Tibial artery (tissue), 4 donors: ENCODE data around the gene LRFN2.

ENCODE experiments used
- DNase-seq, 2 donors: peaks; one replicate each; pipeline ENCODE4 v3.0.0-alpha.2; 2019
- H3K27ac ChIP-seq, 2 donors: fragments of 200-600 bp; sonication (generic) in 1 of 2; 1 replicate in 1 of 2; 2 replicates in 1 of 2; pipeline ENCODE4 v1.5.1; 2018 to 2019; ENCODE audit warnings: mild to moderate bottlenecking in 1 of 2
- H3K27me3 ChIP-seq, 2 donors: fragments of 200-600 bp; sonication (generic) in 1 of 2; one replicate each; pipeline versions ENCODE4 v1.5.1 to v1.6.0; 2016 to 2019
- H3K36me3 ChIP-seq, 3 donors: fragments of 200-600 bp; sonication (generic) in 2 of 3; one replicate each; pipeline ENCODE4 v1.5.1; 2016 to 2019; ENCODE audit warnings: mild to moderate bottlenecking in 2 of 3
- H3K4me1 ChIP-seq, 4 donors: fragments of 200-600 bp; sonication (generic) in 2 of 4; 1 replicate in 3 of 4; 2 replicates in 1 of 4; pipeline ENCODE4 v1.5.1; 2016 to 2019
- H3K4me3 ChIP-seq, 2 donors: fragments of 200-600 bp; sonication (generic) in 1 of 2; 1 replicate in 1 of 2; 2 replicates in 1 of 2; pipeline ENCODE4 v1.5.1; 2018 to 2019; ENCODE audit warnings: mild to moderate bottlenecking in 2 of 2
- H3K9me3 ChIP-seq, 3 donors: fragments of 200-600 bp; sonication (generic) in 1 of 3; one replicate each; pipeline ENCODE4 v1.5.1; 2016 to 2019
- intact Hi-C: fragments of 100-400 bp; cut with DNase I; formaldehyde crosslinking; loops from one replicate; pipeline ENCODE4 v1.15.0; 2023; ENCODE audit warnings: low total_unique reads
- TF ChIP-seq, protein P1 (sequence below), 2 experiments: fragments of 200-600 bp in 1 of 2; fragments of 450-650 bp in 1 of 2; IDR thresholded peaks; one replicate each; pipeline ENCODE4 v1.5.1; 2017 to 2019; ENCODE audit warnings: antibody characterized with exemption in 2 of 2, mild to moderate bottlenecking in 1 of 2, moderate library complexity in 1 of 2

Gene LRFN2

DNA sequence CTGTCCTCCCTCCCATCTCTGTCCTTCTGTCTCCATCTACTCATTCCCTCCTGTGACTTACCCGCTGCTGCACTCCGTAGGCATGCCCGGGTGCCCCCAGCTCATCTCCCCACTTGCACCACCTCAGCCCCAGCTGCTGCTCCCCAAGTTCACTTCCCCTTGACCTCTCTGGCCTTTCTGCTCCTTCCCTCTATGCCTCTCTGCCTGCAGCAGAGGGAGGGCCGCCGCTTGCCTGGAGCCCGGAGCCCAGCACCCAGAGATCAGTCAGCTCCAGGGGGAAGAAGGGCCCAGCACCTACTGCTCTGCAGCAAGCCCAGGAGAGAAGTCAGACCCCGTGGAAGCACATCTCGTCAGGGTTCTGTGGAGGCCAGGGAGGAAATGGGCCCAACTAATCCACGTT, 97.4 kb downstream of the LRFN2 start:
- no peaks in the 10 kb centered on the region for H3K9me3 ChIP-seq
- no peak overlapping the region for H3K27ac ChIP-seq
- intact Hi-C loops: no loop called here
- no peak for DNase-seq
- H3K4me1 ChIP-seq: no peaks in the 10 kb centered on the region
- no peak overlapping the region for H3K4me3 ChIP-seq
- H3K27me3 ChIP-seq: peaks cover 0 to 7% of the 10 kb centered on the region in 2 donors
- TF ChIP-seq, protein P1, sequence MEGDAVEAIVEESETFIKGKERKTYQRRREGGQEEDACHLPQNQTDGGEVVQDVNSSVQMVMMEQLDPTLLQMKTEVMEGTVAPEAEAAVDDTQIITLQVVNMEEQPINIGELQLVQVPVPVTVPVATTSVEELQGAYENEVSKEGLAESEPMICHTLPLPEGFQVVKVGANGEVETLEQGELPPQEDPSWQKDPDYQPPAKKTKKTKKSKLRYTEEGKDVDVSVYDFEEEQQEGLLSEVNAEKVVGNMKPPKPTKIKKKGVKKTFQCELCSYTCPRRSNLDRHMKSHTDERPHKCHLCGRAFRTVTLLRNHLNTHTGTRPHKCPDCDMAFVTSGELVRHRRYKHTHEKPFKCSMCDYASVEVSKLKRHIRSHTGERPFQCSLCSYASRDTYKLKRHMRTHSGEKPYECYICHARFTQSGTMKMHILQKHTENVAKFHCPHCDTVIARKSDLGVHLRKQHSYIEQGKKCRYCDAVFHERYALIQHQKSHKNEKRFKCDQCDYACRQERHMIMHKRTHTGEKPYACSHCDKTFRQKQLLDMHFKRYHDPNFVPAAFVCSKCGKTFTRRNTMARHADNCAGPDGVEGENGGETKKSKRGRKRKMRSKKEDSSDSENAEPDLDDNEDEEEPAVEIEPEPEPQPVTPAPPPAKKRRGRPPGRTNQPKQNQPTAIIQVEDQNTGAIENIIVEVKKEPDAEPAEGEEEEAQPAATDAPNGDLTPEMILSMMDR (IDR thresholded peaks at IDR 0.05): no peak
- H3K36me3 ChIP-seq: no peaks in the 10 kb centered on the region

DNA sequence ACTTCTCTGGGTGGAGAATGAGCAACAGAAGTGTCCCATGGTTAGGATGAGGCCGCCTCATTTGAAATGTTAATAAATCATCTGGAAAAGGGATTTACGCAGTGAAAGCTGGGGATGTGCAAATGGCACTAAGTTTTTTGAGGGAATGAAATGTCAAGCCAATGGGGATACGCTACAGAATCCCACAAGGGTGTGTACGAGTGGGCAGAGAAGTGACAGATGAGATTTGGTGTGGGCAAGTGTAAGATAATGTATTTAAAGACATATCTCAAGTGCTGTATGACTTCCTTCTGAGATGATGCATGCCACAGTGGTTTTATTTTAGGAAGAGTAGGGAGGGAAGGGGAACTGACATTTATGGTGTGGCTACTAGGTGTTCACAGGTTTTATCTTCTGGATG, 100.6 kb downstream of the LRFN2 start:
- H3K27me3 ChIP-seq: peaks cover 0 to 11% of the 10 kb centered on the region in 2 donors
- no peaks in the 10 kb centered on the region for H3K9me3 ChIP-seq
- DNase-seq: no peak
- intact Hi-C loops: no loop called here
- H3K4me1 ChIP-seq: no peaks in the 10 kb centered on the region
- TF ChIP-seq, protein P1 (IDR thresholded peaks at IDR 0.05): no peak
- no peak overlapping the region for H3K27ac ChIP-seq
- no peak overlapping the region for H3K4me3 ChIP-seq
- H3K36me3 ChIP-seq: no peaks in the 10 kb centered on the region

DNA sequence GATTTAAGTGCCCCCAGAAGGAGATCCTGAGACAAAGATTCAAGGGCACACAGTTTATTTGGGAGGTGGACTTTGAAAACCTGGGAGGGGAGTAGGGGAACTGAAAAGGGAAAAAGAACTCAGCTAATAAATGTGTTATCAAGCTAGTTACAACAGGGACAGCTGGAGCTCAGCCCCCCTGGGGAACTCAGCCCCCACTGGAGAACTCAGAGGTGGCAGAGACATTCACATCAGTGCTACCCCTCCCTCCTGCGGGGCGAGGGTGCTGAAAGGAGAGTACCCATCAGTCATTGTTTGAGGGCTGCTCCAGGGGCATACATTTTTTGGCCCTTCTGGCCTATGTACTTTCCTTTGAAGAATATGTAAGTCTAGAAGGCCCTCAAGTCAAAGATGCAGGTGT, 101.4 kb downstream of the LRFN2 start:
- Histone ChIP-seq H3K4me3 (no peak overlapping the region), H3K9me3 (no peaks in the 10 kb centered on the region), H3K4me1 (no peaks in the 10 kb centered on the region), H3K27ac (no peak overlapping the region), H3K27me3 (peaks cover 0 to 11% of the 10 kb centered on the region in 2 donors), H3K36me3 (no peaks in the 10 kb centered on the region)
- DNase-seq: no peak
- intact Hi-C loops: no loop called here
- TF ChIP-seq, protein P1 (IDR thresholded peaks at IDR 0.05): no peak

DNA sequence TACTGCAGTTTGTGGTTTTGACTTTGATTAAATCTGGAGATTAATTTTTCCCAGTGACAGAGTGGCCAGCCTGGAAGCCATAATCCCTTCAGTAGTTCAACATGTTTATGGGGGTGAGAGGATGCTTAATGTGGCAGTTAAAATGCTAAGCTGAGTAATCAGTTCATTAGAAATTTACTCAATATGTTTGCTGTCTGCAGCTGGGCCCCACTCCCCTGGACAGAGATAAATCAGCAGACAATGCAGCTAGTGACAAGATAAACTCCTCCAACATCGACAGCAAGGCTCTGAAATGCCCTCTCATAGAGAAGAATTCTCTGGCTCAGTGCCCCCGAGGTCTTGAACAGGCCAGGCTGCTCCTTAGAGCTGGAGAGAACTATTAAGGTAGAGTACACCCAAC, 101.9 kb downstream of the LRFN2 start:
- intact Hi-C loops: no loop called here
- H3K36me3 ChIP-seq: no peaks in the 10 kb centered on the region
- no peak overlapping the region for H3K4me3 ChIP-seq
- no peaks in the 10 kb centered on the region for H3K4me1 ChIP-seq
- no peak overlapping the region for H3K27ac ChIP-seq
- H3K27me3 ChIP-seq: peaks cover 0 to 11% of the 10 kb centered on the region in 2 donors
- H3K9me3 ChIP-seq: no peaks in the 10 kb centered on the region
- no peak for DNase-seq
- TF ChIP-seq, protein P1 (IDR thresholded peaks at IDR 0.05): no peak

DNA sequence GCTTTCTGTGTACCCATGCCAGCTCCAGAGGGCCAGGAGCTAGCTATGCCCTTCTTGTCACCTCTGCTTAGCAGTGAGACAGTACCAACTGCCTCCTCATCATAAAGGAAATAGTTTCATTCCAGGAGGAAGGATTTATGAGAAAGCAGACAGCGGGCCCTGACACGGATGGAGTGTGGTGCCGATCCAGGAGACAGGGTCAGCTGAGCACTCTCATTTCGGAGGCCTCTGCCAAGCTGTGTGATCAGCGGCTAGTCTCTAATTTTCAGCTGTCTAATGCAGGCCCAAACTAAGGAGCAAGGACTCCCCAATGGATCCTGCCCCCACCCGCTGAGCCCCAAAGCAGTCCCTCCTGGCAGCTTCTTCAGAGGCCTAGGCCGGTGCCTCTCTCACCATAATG, 103.1 kb downstream of the LRFN2 start:
- H3K27me3 ChIP-seq: peaks cover 0 to 11% of the 10 kb centered on the region in 2 donors
- no peak overlapping the region for H3K4me3 ChIP-seq
- DNase-seq: no peak
- TF ChIP-seq, protein P1 (IDR thresholded peaks at IDR 0.05): no peak
- H3K4me1 ChIP-seq: peaks cover 0 to 6% (median 0%) of the 10 kb centered on the region in 4 donors
- intact Hi-C loops: no loop called here
- no peaks in the 10 kb centered on the region for H3K9me3 ChIP-seq
- H3K36me3 ChIP-seq: no peaks in the 10 kb centered on the region
- no peak overlapping the region for H3K27ac ChIP-seq

DNA sequence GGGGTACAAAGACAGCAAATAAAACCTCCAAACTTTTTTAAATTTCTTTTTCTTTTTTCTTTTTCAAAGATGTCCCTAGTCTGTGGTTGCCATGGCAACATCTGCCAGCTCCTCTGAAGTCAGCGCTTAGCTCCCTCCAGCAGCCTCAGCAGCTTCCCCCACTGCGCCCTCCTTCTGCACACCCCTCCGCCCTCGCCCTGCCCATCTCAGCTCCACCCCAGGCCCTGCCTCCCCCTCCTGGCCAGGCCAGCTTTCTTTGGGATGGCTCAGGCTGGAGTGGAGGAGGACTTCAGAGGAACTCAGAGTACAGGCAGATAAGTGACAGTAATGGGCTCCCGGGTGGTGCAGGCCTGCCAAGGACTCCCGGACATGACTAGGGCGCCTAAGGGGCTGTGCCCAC, 104.6 kb downstream of the LRFN2 start:
- DNase-seq: no peak
- Histone ChIP-seq H3K27ac (no peak overlapping the region), H3K36me3 (no peaks in the 10 kb centered on the region), H3K4me3 (no peak overlapping the region), H3K9me3 (no peaks in the 10 kb centered on the region), H3K27me3 (peaks cover 0 to 14% of the 10 kb centered on the region in 2 donors), H3K4me1 (peaks cover 0 to 6% (median 0%) of the 10 kb centered on the region in 4 donors)
- TF ChIP-seq, protein P1 (IDR thresholded peaks at IDR 0.05): no peak
- intact Hi-C loops: no loop called here
